K562 (cell line): ENCODE measurements around the gene TMPRSS6. TPM values are rescaled to one million over a fixed set of nuclear protein-coding genes. Genes with fewer than 3 reads are reported as not detected.

Experiments
- ATAC-seq: fragments of 200-7000 bp; cut with Tn5 transposase; 3 replicates; pipeline ENCODE4 v1.9.1; 2020; ENCODE audit warnings: moderate library complexity
- BruUV-seq: library from RNA; stranded (reverse); fragments of 400-500 nt; replicated peaks from 2 replicates; lab custom pipeline; 2021; lab: Mats Ljungman, UMichigan
- CTCF ChIA-PET: fragments of 300-600 bp; formaldehyde crosslinking; extraction: SDS; loops from one replicate; lab custom pipeline; 2021; ENCODE audit warnings: low intra/inter-chr PET ratio; lab: Yijun Ruan, JAX
- POLR2A ChIA-PET: fragments of 300-600, 350-650 bp; sonication (Branson Sonifier 250); formaldehyde crosslinking; extraction: SDS; loops from one replicate; lab custom pipeline; 2021; ENCODE audit warnings: antibody characterized with exemption, inconsistent platforms; lab: Yijun Ruan, JAX
- DNase-seq, 4 experiments: peaks; one replicate each; pipeline versions ENCODE4 v3.0.0 to v3.0.0-alpha.2; 2011 to 2018; ENCODE audit warnings: low spot score in 3 of 4, mixed read lengths in 3 of 4; ENCODE audit errors: extremely low read depth in 1 of 4
- FAIRE-seq: peaks from 2 replicates; lab custom pipeline; 2011; peaks lifted over from hg19 to GRCh38; lab: Jason Lieb, UNC
- H2AFZ ChIP-seq: 2 replicates; pipeline ENCODE4 v1.6.0; 2011; ENCODE audit warnings: low read depth, low read length, control low read depth, inconsistent platforms
- H3K27ac ChIP-seq: fragments of 200-600 bp; 3 replicates; pipeline ENCODE4 v1.8.0; 2011; ENCODE audit warnings: low read depth, mild to moderate bottlenecking, control low read depth, inconsistent platforms, low read length, moderate library complexity, mixed read lengths; ENCODE audit errors: extremely low read depth
- H3K27me3 ChIP-seq, 2 experiments: fragments of 300-600 bp in 1 of 2; 2 replicates in 1 of 2; 3 replicates in 1 of 2; pipeline versions ENCODE4 v1.6.0 to v1.8.0; 2011; ENCODE audit warnings: inconsistent platforms in 2 of 2, low read length in 2 of 2, mild to moderate bottlenecking in 1 of 2, mixed read lengths in 1 of 2, moderate library complexity in 1 of 2; ENCODE audit not compliant: control insufficient read depth in 2 of 2, insufficient read depth in 2 of 2
- H3K36me3 ChIP-seq: fragments of 300-600 bp; 3 replicates; pipeline ENCODE4 v1.8.0; 2011; ENCODE audit warnings: mild to moderate bottlenecking, low read length, inconsistent platforms; ENCODE audit not compliant: control insufficient read depth, insufficient read depth
- H3K4me1 ChIP-seq, 2 experiments: fragments of 200-600 bp in 1 of 2; replicated peaks in 1 of 2; 2 replicates in 1 of 2; 3 replicates in 1 of 2; pipeline versions ENCODE4 v1.5.1 to v1.8.0; 2011; ENCODE audit warnings: inconsistent platforms in 2 of 2, low read length in 2 of 2, mild to moderate bottlenecking in 1 of 2, mixed read lengths in 1 of 2, moderate library complexity in 1 of 2; ENCODE audit not compliant: control insufficient read depth in 2 of 2, insufficient read depth in 2 of 2
- H3K4me2 ChIP-seq: 2 replicates; pipeline ENCODE4 v1.6.1; 2011; ENCODE audit warnings: low read length, control low read depth, inconsistent platforms, mixed read lengths; ENCODE audit not compliant: insufficient read depth
- H3K4me3 ChIP-seq: fragments of 200-600 bp; sonication (generic), shearing (Covaris generic); 2 replicates; pipeline ENCODE4 v1.5.1; 2016; ENCODE audit warnings: control low read depth, inconsistent platforms
- H3K79me2 ChIP-seq: fragments of 200-600 bp; 3 replicates; pipeline ENCODE4 v1.8.0; 2011; ENCODE audit warnings: low read length, inconsistent platforms; ENCODE audit not compliant: control insufficient read depth, insufficient read depth
- H3K9ac ChIP-seq, 2 experiments: 2 replicates each; pipeline versions ENCODE4 v1.6.0 to v1.6.1; 2011; ENCODE audit warnings: low read depth in 2 of 2, low read length in 2 of 2, control low read depth in 1 of 2, inconsistent platforms in 1 of 2, mild to moderate bottlenecking in 1 of 2, mixed read lengths in 1 of 2; ENCODE audit not compliant: insufficient read depth in 1 of 2
- H3K9me1 ChIP-seq: one replicate; pipeline ENCODE4 v1.6.0; 2011; ENCODE audit warnings: inconsistent platforms, mild to moderate bottlenecking, low read length, moderate library complexity; ENCODE audit not compliant: control insufficient read depth, insufficient read depth
- H3K9me3 ChIP-seq: replicated peaks from 2 replicates; pipeline ENCODE4 v1.5.1; 2011; ENCODE audit warnings: low read depth, low read length, inconsistent platforms; ENCODE audit not compliant: control insufficient read depth, insufficient read depth
- H4K20me1 ChIP-seq: replicated peaks from 2 replicates; pipeline ENCODE4 v1.6.1; 2011; ENCODE audit warnings: low read length, inconsistent platforms, mixed read lengths; ENCODE audit not compliant: control insufficient read depth, insufficient read depth
- BDP1 ChIP-seq: IDR thresholded peaks from 3 replicates; pipeline ENCODE4 v1.6.1; 2011; ENCODE audit not compliant: insufficient read length, insufficient read depth
- CBX8 ChIP-seq: fragments of 200-600 bp; sonication (generic); IDR thresholded peaks from 2 replicates; pipeline ENCODE4 v1.6.1; 2012; ENCODE audit warnings: borderline replicate concordance, mixed run types, low read depth, mild to moderate bottlenecking, moderate library complexity, mixed read lengths, low read length, control low read depth, inconsistent platforms; ENCODE audit not compliant: poor library complexity, severe bottlenecking; ENCODE audit errors: extremely low read depth
- CREB1 ChIP-seq, 2 experiments: sonication (generic) in 1 of 2; formaldehyde crosslinking in 1 of 2; IDR thresholded peaks; 2 replicates each; pipeline versions ENCODE4 v1.6.1 to v1.8.0; 2012 to 2022; ENCODE audit warnings: inconsistent platforms in 1 of 2, mild to moderate bottlenecking in 1 of 2, missing genetic modification reagents in 1 of 2, moderate library complexity in 1 of 2
- ID3 ChIP-seq, 2 experiments: fragments of 250-450 bp in 1 of 2; fragments of 450-650 bp in 1 of 2; sonication (Bioruptor Pico) in 1 of 2; IDR thresholded peaks; 2 replicates each; pipeline versions ENCODE4 v1.6.1 to v1.8.0; 2016 to 2021; ENCODE audit warnings: mild to moderate bottlenecking in 2 of 2, moderate library complexity in 2 of 2, missing compliant biosample characterization in 1 of 2, missing genetic modification characterization in 1 of 2
- JUN ChIP-seq, 2 experiments: sonication (generic) in 1 of 2; formaldehyde crosslinking in 1 of 2; IDR thresholded peaks; 2 replicates each; pipeline versions ENCODE4 v1.6.1 to v1.8.0; 2012 to 2022; ENCODE audit warnings: borderline replicate concordance in 2 of 2, mild to moderate bottlenecking in 2 of 2, improper control_type of control experiment in 1 of 2, low read depth in 1 of 2, low read length in 1 of 2, missing genetic modification reagents in 1 of 2
- KAT7 ChIP-seq: sonication (generic); formaldehyde crosslinking; IDR thresholded peaks from 2 replicates; pipeline ENCODE4 v1.8.0; 2022; ENCODE audit warnings: missing genetic modification reagents, mild to moderate bottlenecking, borderline replicate concordance
- RERE ChIP-seq: sonication (generic); formaldehyde crosslinking; IDR thresholded peaks from 2 replicates; pipeline ENCODE4 v1.8.0; 2023; ENCODE audit warnings: missing genetic modification reagents, mild to moderate bottlenecking, borderline replicate concordance
- STAT5A ChIP-seq: IDR thresholded peaks from 2 replicates; pipeline ENCODE4 v1.6.1; 2012; ENCODE audit warnings: low read length, inconsistent platforms, borderline replicate concordance
- TBP ChIP-seq: optimal IDR thresholded peaks from 2 replicates; pipeline ENCODE3; 2011; ENCODE audit warnings: low read depth, low read length, improper control_type of control experiment
- TGIF2 ChIP-seq: sonication (generic); formaldehyde crosslinking; IDR thresholded peaks from 2 replicates; pipeline ENCODE4 v1.8.1; 2022; ENCODE audit warnings: mild to moderate bottlenecking, missing genetic modification reagents, moderate library complexity
- TRIM28 ChIP-seq: fragments of 450-650 bp; IDR thresholded peaks from 2 replicates; pipeline ENCODE4 v1.6.1; 2017
- ZNF324 ChIP-seq: fragments of 250-450 bp; sonication (Bioruptor Pico); IDR thresholded peaks from 2 replicates; pipeline ENCODE4 v1.4.0; 2020; ENCODE audit warnings: mild to moderate bottlenecking
- ZNF561 ChIP-seq: fragments of 450-650 bp; formaldehyde crosslinking; conservative IDR thresholded peaks from 2 replicates; pipeline ENCODE4 v1.4.0; 2020; ENCODE audit warnings: mild to moderate bottlenecking, moderate library complexity
- ZNF583 ChIP-seq: fragments of 250-450 bp; sonication (Bioruptor Pico); IDR thresholded peaks from 2 replicates; pipeline ENCODE4 v1.4.0; 2020
- WGBS: fragments of 100-300 bp; shearing (Covaris generic); methylation state at CpG from one replicate; pipeline ENCODE4 v1.1.6; 2016; ENCODE audit warnings: low coverage, mixed read lengths; ENCODE audit not compliant: insufficient coverage; ENCODE audit errors: missing lambda C conversion rate; 5-methylcytosine and 5-hydroxymethylcytosine counted together
- in situ Hi-C: fragments of 300-500 bp; cut with MboI; formaldehyde crosslinking; loops from 4 replicates; pipeline ENCODE4 v1.15.0; 2018; ENCODE audit warnings: inconsistent platforms, mixed read lengths
- intact Hi-C: fragments of 100-400 bp; cut with micrococcal nuclease; formaldehyde crosslinking; loops from 2 replicates; pipeline ENCODE4 v1.14.2; 2022
- polyA plus RNA-seq, 8 experiments: library from polyadenylated mRNA; depleted of rRNA in 4 of 8; stranded (reverse) in 5 of 8; unstranded in 3 of 8; fragments of >200 nt; fragmentation: Nextera tagmentation in 2 of 8; fragmentation: Illumina TruSeq in 1 of 8; extraction: Ambion mirVana in 2 of 8; extraction: Trizol in 1 of 8; gene quantifications; 2 replicates each; pipeline versions ENCODE4 v1.2.1 to v1.2.3, GENCODE V29; 2011 to 2014; ENCODE audit warnings: inconsistent platforms in 1 of 8, missing spikeins in 1 of 8
- total RNA-seq, 7 experiments: library from RNA; depleted of rRNA in 6 of 7; stranded (reverse); fragments of >200 nt in 6 of 7; fragmentation: Illumina TruSeq in 2 of 7; extraction: Trizol in 2 of 7; gene quantifications; 2 replicates each; pipeline versions ENCODE4 v1.2.1 to v1.2.3, GENCODE V29; 2011 to 2021; ENCODE audit warnings: low replicate concordance in 1 of 7
- TF ChIP-seq, protein P1 (sequence below): fragments of 250-450 bp; sonication (Bioruptor Pico); IDR thresholded peaks from 2 replicates; pipeline ENCODE4 v1.8.0; 2021; ENCODE audit warnings: borderline replicate concordance, mild to moderate bottlenecking, moderate library complexity; ENCODE audit not compliant: poor library complexity, severe bottlenecking

Gene TMPRSS6
- total and polyA plus RNA-seq, 9 of the 15 experiments (the other 6 are each of a cell fraction or from before 2014, with no cell fraction given) = 0.03 TPM; not detected in 8

GRCh38 chr22:37050913-37051312 lies 58.6 kb downstream of the TMPRSS6 start:
- no peak overlapping the region for H2AFZ ChIP-seq
- no peak overlapping the region for H3K27ac ChIP-seq
- ATAC-seq (no peak), DNase-seq (no peak), FAIRE-seq (no peak)
- H3K9me1 ChIP-seq = no peaks in the 10 kb centered on the region
- 64% methylated on average over 4 of the region's 6 CpGs for WGBS
- no peaks in the 10 kb centered on the region for H3K79me2 ChIP-seq
- H4K20me1 ChIP-seq = no peaks in the 10 kb centered on the region
- TF ChIP-seq CREB1 (IDR thresholded peaks at IDR 0.05) (no peak), CREB1 (CRISPR knock-in tag; IDR thresholded peaks at IDR 0.05) (no peak), ID3 (CRISPR knock-in tag; IDR thresholded peaks at IDR 0.05) (no peak), ID3 (tag; IDR thresholded peaks at IDR 0.05) (no peak), BDP1 (no peak), CBX8 (no peak), TGIF2 (CRISPR knock-in tag) (no peak), STAT5A (no peak), TBP (no peak), RERE (CRISPR knock-in tag) (no peak), KAT7 (no peak), ZNF561 (CRISPR knock-in tag) (no peak), ZNF324 (CRISPR knock-in tag) (no peak), JUN (IDR thresholded peaks at IDR 0.05; ENCODE audit: borderline replicate concordance, low read depth, low read length) (no peak), JUN (CRISPR knock-in tag; IDR thresholded peaks at IDR 0.05; ENCODE audit: borderline replicate concordance) (no peak), ZNF583 (CRISPR knock-in tag) (no peak), TRIM28 (no peak)
- TF ChIP-seq, protein P1, sequence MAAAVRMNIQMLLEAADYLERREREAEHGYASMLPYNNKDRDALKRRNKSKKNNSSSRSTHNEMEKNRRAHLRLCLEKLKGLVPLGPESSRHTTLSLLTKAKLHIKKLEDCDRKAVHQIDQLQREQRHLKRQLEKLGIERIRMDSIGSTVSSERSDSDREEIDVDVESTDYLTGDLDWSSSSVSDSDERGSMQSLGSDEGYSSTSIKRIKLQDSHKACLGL (CRISPR knock-in tag) = no peak
- TF ChIP-seq, all 486 proteins: peak for 0
- peaks cover 5 to 32% of the 10 kb centered on the region in 2 experiments; a peak in 4 of 5 replicates for H3K27me3 ChIP-seq
- no peak overlapping the region for H3K4me2 ChIP-seq
- no peak overlapping the region for H3K4me3 ChIP-seq
- H3K4me1 ChIP-seq = peaks cover 0 to 25% of the 10 kb centered on the region in 2 experiments; a peak in 2 of 5 replicates
- CTCF ChIA-PET = no interaction called here
- in situ Hi-C loops (no loop called here), intact Hi-C loops (no loop called here)
- no peaks in the 10 kb centered on the region for H3K36me3 ChIP-seq
- no peaks in the 10 kb centered on the region for H3K9me3 ChIP-seq
- no TSS peak for BruUV-seq
- POLR2A ChIA-PET = interaction anchor here (0.6 to 1.5 kb wide), 2 partner anchors 10 to 762 kb away, joined by 3 read pairs; no protein-coding TSS in a partner anchor
- no peak overlapping the region for H3K9ac ChIP-seq
